H1 (cell line): ENCODE measurements around the gene GLMP. TPM values are rescaled to one million over a fixed set of nuclear protein-coding genes. Genes with fewer than 3 reads are reported as not detected.

Experiments used
- CTCF ChIA-PET: fragments of 300-600 bp; sonication (Branson Sonifier 250); formaldehyde crosslinking; loops from one replicate; lab custom pipeline; 2021; ENCODE audit not compliant: partially characterized antibody; lab: Charles Lee
- POLR2A ChIA-PET: fragments of 300-600 bp; sonication (Branson Sonifier 250); formaldehyde crosslinking; loops from one replicate; lab custom pipeline; 2021; ENCODE audit warnings: inconsistent platforms; ENCODE audit not compliant: partially characterized antibody; lab: Charles Lee
- DNase-seq, 2 experiments: peaks; one replicate each; pipeline versions ENCODE4 v3.0.0 to v3.0.0-alpha.2; 2010 to 2022; ENCODE audit warnings: low spot score in 2 of 2, low read depth in 1 of 2, mixed read lengths in 1 of 2
- FAIRE-seq: peaks from 2 replicates; lab custom pipeline; 2011; peaks lifted over from hg19 to GRCh38; lab: Jason Lieb, UNC
- H2AFZ ChIP-seq: 2 replicates; pipeline ENCODE4 v1.8.1; 2012; ENCODE audit warnings: low read length, inconsistent platforms
- H2AK5ac ChIP-seq: 2 replicates; pipeline ENCODE4 v1.6.1; 2013; ENCODE audit warnings: low read depth, low read length
- H2BK120ac ChIP-seq: replicated peaks from 2 replicates; pipeline ENCODE3; 2013; ENCODE audit warnings: low read depth, low read length, inconsistent platforms
- H2BK12ac ChIP-seq: 2 replicates; pipeline ENCODE4 v1.6.1; 2013; ENCODE audit warnings: low read depth, low read length
- H2BK15ac ChIP-seq: 2 replicates; pipeline ENCODE4 v1.6.1; 2013; ENCODE audit warnings: low read length
- H2BK20ac ChIP-seq: 2 replicates; pipeline ENCODE4 v1.6.1; 2013; ENCODE audit warnings: low read length
- H2BK5ac ChIP-seq: 2 replicates; pipeline ENCODE4 v1.6.1; 2013; ENCODE audit warnings: low read depth, low read length
- H3K14ac ChIP-seq: 2 replicates; pipeline ENCODE4 v1.6.1; 2013; ENCODE audit warnings: inconsistent platforms; ENCODE audit not compliant: insufficient read length
- H3K18ac ChIP-seq: 2 replicates; pipeline ENCODE4 v1.6.1; 2013; ENCODE audit warnings: low read length; ENCODE audit errors: extremely low read depth
- H3K23ac ChIP-seq: 2 replicates; pipeline ENCODE4 v1.6.1; 2013; ENCODE audit warnings: inconsistent platforms; ENCODE audit not compliant: insufficient read length
- H3K23me2 ChIP-seq: 2 replicates; pipeline ENCODE4 v1.6.1; 2013; ENCODE audit warnings: low read depth, low read length
- H3K27ac ChIP-seq: 2 replicates; pipeline ENCODE4 v1.6.1; 2011; ENCODE audit warnings: low read depth, low read length, inconsistent platforms
- H3K27me3 ChIP-seq, 4 experiments: replicated peaks in 1 of 4; 1 replicate in 1 of 4; 2 replicates in 3 of 4; pipeline versions ENCODE4 v1.6.1 to v1.8.1; 2011 to 2013; ENCODE audit warnings: low read length in 3 of 4, mild to moderate bottlenecking in 3 of 4, inconsistent platforms in 2 of 4, mixed read lengths in 2 of 4, moderate library complexity in 1 of 4; ENCODE audit not compliant: control insufficient read depth in 3 of 4, insufficient read depth in 3 of 4; ENCODE audit errors: extremely low read depth in 1 of 4
- H3K36me3 ChIP-seq, 4 experiments: 2 replicates each; pipeline versions ENCODE4 v1.6.1 to v1.8.1; 2011 to 2013; ENCODE audit warnings: mild to moderate bottlenecking in 4 of 4, low read length in 3 of 4, moderate library complexity in 2 of 4, control low read depth in 1 of 4, inconsistent platforms in 1 of 4; ENCODE audit not compliant: insufficient read depth in 4 of 4, control insufficient read depth in 2 of 4
- H3K4ac ChIP-seq: replicated peaks from 2 replicates; pipeline ENCODE3; 2013; ENCODE audit warnings: low read length, low read depth, mixed read lengths, inconsistent platforms; ENCODE audit not compliant: insufficient read length
- H3K4me1 ChIP-seq, 4 experiments: replicated peaks in 1 of 4; 1 replicate in 1 of 4; 2 replicates in 3 of 4; pipeline versions ENCODE4 v1.6.1 to v1.8.1; 2011 to 2013; ENCODE audit warnings: low read length in 3 of 4, inconsistent platforms in 2 of 4, mixed read lengths in 1 of 4; ENCODE audit not compliant: insufficient read depth in 4 of 4, control insufficient read depth in 3 of 4
- H3K4me2 ChIP-seq, 2 experiments: 2 replicates each; pipeline versions ENCODE4 v1.6.1 to v1.8.1; 2011 to 2013; ENCODE audit warnings: low read depth in 2 of 2, low read length in 2 of 2, control low read depth in 1 of 2, inconsistent platforms in 1 of 2, mild to moderate bottlenecking in 1 of 2; ENCODE audit not compliant: insufficient read depth in 1 of 2
- H3K4me3 ChIP-seq, 4 experiments: fragments of 200-600, 300-600 bp in 1 of 4; sonication (generic), shearing (Covaris generic), sonication (Bioruptor Twin) in 1 of 4; 2 replicates each; pipeline versions ENCODE4 v1.5.1 to v1.8.1; 2011 to 2016; ENCODE audit warnings: low read length in 4 of 4, low read depth in 3 of 4, control low read depth in 2 of 4, inconsistent platforms in 2 of 4, mild to moderate bottlenecking in 2 of 4, mixed read lengths in 1 of 4, moderate library complexity in 1 of 4; ENCODE audit not compliant: insufficient read depth in 2 of 4; ENCODE audit errors: extremely low read depth in 1 of 4
- H3K56ac ChIP-seq: replicated peaks from 2 replicates; pipeline ENCODE3; 2013; ENCODE audit warnings: low read depth, mild to moderate bottlenecking, mixed read lengths, low read length, inconsistent platforms; ENCODE audit not compliant: insufficient read length
- H3K79me1 ChIP-seq: 2 replicates; pipeline ENCODE4 v1.6.1; 2013; ENCODE audit warnings: low read depth, low read length, control low read depth
- H3K79me2 ChIP-seq, 2 experiments: 2 replicates each; pipeline versions ENCODE4 v1.6.1 to v1.8.1; 2012 to 2013; ENCODE audit warnings: low read length in 2 of 2, mild to moderate bottlenecking in 2 of 2, inconsistent platforms in 1 of 2; ENCODE audit not compliant: insufficient read depth in 2 of 2, control insufficient read depth in 1 of 2
- H3K9ac ChIP-seq, 4 experiments: replicated peaks in 1 of 4; 1 replicate in 1 of 4; 2 replicates in 3 of 4; pipeline versions ENCODE4 v1.6.1 to v1.8.1; 2011 to 2013; ENCODE audit warnings: low read depth in 3 of 4, low read length in 3 of 4, control low read depth in 2 of 4, mild to moderate bottlenecking in 2 of 4, moderate library complexity in 2 of 4, inconsistent platforms in 1 of 4; ENCODE audit errors: extremely low read depth in 1 of 4
- H3K9me3 ChIP-seq, 2 experiments: 2 replicates each; pipeline versions ENCODE4 v1.6.1 to v1.8.1; 2012 to 2013; ENCODE audit warnings: mild to moderate bottlenecking in 2 of 2, moderate library complexity in 2 of 2, control low read depth in 1 of 2, inconsistent platforms in 1 of 2, low read depth in 1 of 2, low read length in 1 of 2, mixed read lengths in 1 of 2; ENCODE audit not compliant: insufficient read depth in 2 of 2
- H4K20me1 ChIP-seq, 2 experiments: replicated peaks in 1 of 2; 2 replicates each; pipeline versions ENCODE3 to v1.8.1; 2011 to 2013; ENCODE audit warnings: inconsistent platforms in 2 of 2, low read length in 2 of 2, mild to moderate bottlenecking in 1 of 2; ENCODE audit not compliant: insufficient read depth in 2 of 2, control insufficient read depth in 1 of 2
- H4K5ac ChIP-seq: 2 replicates; pipeline ENCODE4 v1.6.1; 2013; ENCODE audit warnings: low read length, low read depth, mixed read lengths, inconsistent platforms; ENCODE audit not compliant: insufficient read length
- H4K8ac ChIP-seq: 2 replicates; pipeline ENCODE4 v1.8.0; 2013; ENCODE audit warnings: mild to moderate bottlenecking, moderate library complexity, low read length, inconsistent platforms; ENCODE audit not compliant: insufficient read depth; ENCODE audit errors: extremely low read depth
- H4K91ac ChIP-seq: replicated peaks from 2 replicates; pipeline ENCODE3; 2013; ENCODE audit warnings: low read length, mixed read lengths, inconsistent platforms; ENCODE audit not compliant: insufficient read length
- ASH2L ChIP-seq: fragments of 200-600, 300-600 bp; sonication (generic); IDR thresholded peaks from one replicate; pipeline ENCODE4 v1.7.1; 2017; ENCODE audit warnings: low read length
- CTBP2 ChIP-seq: IDR thresholded peaks from 2 replicates; pipeline ENCODE4 v1.7.0; 2011; ENCODE audit warnings: borderline replicate concordance, mild to moderate bottlenecking, moderate library complexity, mixed read lengths, low read length; ENCODE audit not compliant: insufficient read depth, insufficient read length
- CTCF ChIP-seq, 3 experiments: IDR thresholded peaks; 1 replicate in 2 of 3; 2 replicates in 1 of 3; pipeline versions ENCODE4 v1.5.1 to v1.6.1; 2011; ENCODE audit warnings: low read length in 3 of 3, mild to moderate bottlenecking in 3 of 3, inconsistent platforms in 2 of 3, low read depth in 1 of 3, moderate library complexity in 1 of 3; ENCODE audit not compliant: insufficient read depth in 1 of 3; ENCODE audit errors: control extremely low read depth in 1 of 3
- FOSL1 ChIP-seq: IDR thresholded peaks from 2 replicates; pipeline ENCODE4 v1.6.1; 2011; ENCODE audit warnings: mild to moderate bottlenecking, low read depth, low read length, moderate library complexity; ENCODE audit not compliant: insufficient read depth
- KDM1A ChIP-seq: fragments of 200-600, 300-600 bp; sonication (generic); IDR thresholded peaks from 2 replicates; pipeline ENCODE4 v1.7.1; 2016; ENCODE audit warnings: mild to moderate bottlenecking, low read length, borderline replicate concordance
- MAFK ChIP-seq: IDR thresholded peaks from 2 replicates; pipeline ENCODE4 v1.6.1; 2012; ENCODE audit warnings: low read depth, mild to moderate bottlenecking, improper control_type of control experiment, low read length
- SAP30 ChIP-seq: fragments of 300-600 bp; sonication (generic); IDR thresholded peaks from 2 replicates; pipeline ENCODE4 v1.7.1; 2012; ENCODE audit warnings: low read length, moderate library complexity, mild to moderate bottlenecking, inconsistent platforms; ENCODE audit not compliant: insufficient read depth, insufficient replicate concordance
- SP4 ChIP-seq: IDR thresholded peaks from 2 replicates; pipeline ENCODE4 v1.6.1; 2012; ENCODE audit warnings: low read length, inconsistent platforms
- SUZ12 ChIP-seq: fragments of 200-600 bp; sonication (generic); IDR thresholded peaks from 2 replicates; pipeline ENCODE4 v1.6.1; 2012; ENCODE audit warnings: mild to moderate bottlenecking, inconsistent platforms, low read length, moderate library complexity, mixed read lengths
- WGBS, 2 experiments: shearing (Covaris generic) in 1 of 2; methylation state at CpG; one replicate each; pipeline versions ENCODE4 v1.1.6 to v1.1.7; 2013 to 2015; ENCODE audit warnings: low lambda C conversion rate in 2 of 2, mixed read lengths in 2 of 2, inconsistent platforms in 1 of 2, low coverage in 1 of 2, missing lambda C conversion rate in 1 of 2; ENCODE audit not compliant: insufficient replicate concordance in 2 of 2, insufficient coverage in 1 of 2, insufficient read length in 1 of 2; ENCODE audit errors: extremely low coverage in 1 of 2, missing lambda C conversion rate in 1 of 2; 5-methylcytosine and 5-hydroxymethylcytosine counted together
- polyA plus RNA-seq, 7 experiments: library from polyadenylated mRNA; depleted of rRNA in 3 of 7; stranded (reverse) in 5 of 7; unstranded in 2 of 7; fragments of >200 nt in 5 of 7; fragments of 200-250 nt in 2 of 7; gene quantifications; 1 replicate in 5 of 7; 2 replicates in 1 of 7; 4 replicates in 1 of 7; pipeline versions ENCODE4 v1.2.1 to v1.2.3, GENCODE V29; 2011 to 2013; ENCODE audit warnings: missing spikeins in 2 of 7, mixed read lengths in 2 of 7
- total RNA-seq: library from RNA; stranded (reverse); fragmentation: NEBNext Ultra II Directional; extraction: Animal tissue kit (Norgen Biotek cat#: 25700); gene quantifications from 2 replicates; pipeline ENCODE4 v1.2.1, GENCODE V29; 2021

The GLMP gene
- total and polyA plus RNA-seq, 2 of the 8 experiments (the other 6 are each of a cell fraction or from before 2014, with no cell fraction given): 48.1 to 59.5 TPM

- Histone ChIP-seq H3K27me3 (no peaks in the 10 kb centered on the region), H2BK5ac (no peak overlapping the region), H3K36me3 (peaks cover 25 to 44% (median 42%) of the 10 kb centered on the region in 4 experiments; a peak in 7 of 8 replicates), H4K20me1 (peaks cover 3 to 22% of the 10 kb centered on the region in 2 experiments), H3K14ac (no peak overlapping the region), H3K4me1 (peaks cover 0 to 10% (median 3%) of the 10 kb centered on the region in 4 experiments; a peak in 2 of 7 replicates), H3K23me2 (peaks cover 13% of the 10 kb centered on the region), H3K4me2 (no peak overlapping the region), H2AK5ac (no peak overlapping the region), H3K4me3 (no peak overlapping the region), H2AFZ (no peak overlapping the region), H2BK120ac (no peak overlapping the region), H3K79me1 (peaks cover 10% of the 10 kb centered on the region), H3K18ac (no peak overlapping the region), H3K4ac (no peak overlapping the region), H3K9ac (no peak overlapping the region), H3K9me3 (no peaks in the 10 kb centered on the region), H4K8ac (no peak overlapping the region), H3K23ac (no peak overlapping the region), H4K5ac (no peak overlapping the region), H2BK20ac (no peak overlapping the region), H2BK15ac (no peak overlapping the region), H4K91ac (no peak overlapping the region), H3K56ac (no peak overlapping the region), H2BK12ac (no peak overlapping the region), H3K79me2 (peaks cover 23 to 37% of the 10 kb centered on the region in 2 experiments), H3K27ac (no peak overlapping the region)
- DNase-seq: no peak
- FAIRE-seq: no peak
- ChIA-PET POLR2A (interaction anchor here (0.7 to 17.4 kb wide), 12 partner anchors 8 to 67 kb away, joined by 3 to 221 read pairs (median 8); partner anchors contain the start of genes BGLAP, GLMP, PAQR6 and PMF1), CTCF (interaction anchor here (0.7 to 5.3 kb wide), 11 partner anchors 18 to 1086 kb away, joined by 3 to 25 read pairs (median 4); no protein-coding TSS in a partner anchor)
- 92% methylated on average over 3 of the region's 3 CpGs; no CpG with 5 or more reads in 1 of the 2 experiments for WGBS, 2 experiments
- no peak for TF ChIP-seq CTBP2
- TF ChIP-seq SUZ12: no peak
- TF ChIP-seq MAFK: no peak
- TF ChIP-seq KDM1A: no peak
- no peak for TF ChIP-seq CTCF (IDR thresholded peaks at IDR 0.05; ENCODE audit: control extremely low read depth in 1 of 3, insufficient read depth in 1 of 3, low read depth in 1 of 3, low read length in 3 of 3)
- TF ChIP-seq FOSL1: no peak
- TF ChIP-seq ASH2L: no peak
- TF ChIP-seq SAP30: no peak
- TF ChIP-seq SP4: no peak
Measured at GRCh38 chr1:156279837-156280236, 15.6 kb downstream of the GLMP start.
